ENCODE results near the gene KRT79.

The KRT79 gene

GRCh38 chr12:52838609-52839435, 4.7 kb upstream of the KRT79 start:
- no peak overlapping the region for H3K4me3 ChIP-seq (ENCODE audit: low read depth in 1 of 2, low read length in 2 of 2)
- no peaks in the 10 kb centered on the region for H3K9me3 ChIP-seq (ENCODE audit: control insufficient read depth in 1 of 2, low read length in 2 of 2)
- no peak overlapping the region for H3K27ac ChIP-seq (ENCODE audit: low read length)
- H3K4me1 ChIP-seq (ENCODE audit: control insufficient read depth in 1 of 2, insufficient read depth in 2 of 2, low read length in 2 of 2), result no peaks in the 10 kb centered on the region
- H3K36me3 ChIP-seq (ENCODE audit: control insufficient read depth in 1 of 2, insufficient read depth in 2 of 2, low read length in 2 of 2), result no peaks in the 10 kb centered on the region
- H3K27me3 ChIP-seq (ENCODE audit: low read depth, low read length), result no peaks in the 10 kb centered on the region

- Histone ChIP-seq H3K36me3 (ENCODE audit: control insufficient read depth in 1 of 2, insufficient read depth in 2 of 2, low read length in 2 of 2) (no peaks in the 10 kb centered on the region), H3K4me3 (ENCODE audit: low read depth in 1 of 2, low read length in 2 of 2) (no peak overlapping the region), H3K27me3 (ENCODE audit: low read depth, low read length) (no peaks in the 10 kb centered on the region), H3K4me1 (ENCODE audit: control insufficient read depth in 1 of 2, insufficient read depth in 2 of 2, low read length in 2 of 2) (no peaks in the 10 kb centered on the region), H3K27ac (ENCODE audit: low read length) (no peak overlapping the region), H3K9me3 (ENCODE audit: control insufficient read depth in 1 of 2, low read length in 2 of 2) (no peaks in the 10 kb centered on the region)
These were observed 3.9 kb upstream of the KRT79 start for GRCh38 chr12:52837781-52838608.

- Histone ChIP-seq H3K27me3 (ENCODE audit: low read depth, low read length) (no peaks in the 10 kb centered on the region), H3K4me3 (ENCODE audit: low read depth in 1 of 2, low read length in 2 of 2) (no peak overlapping the region), H3K9me3 (ENCODE audit: control insufficient read depth in 1 of 2, low read length in 2 of 2) (no peaks in the 10 kb centered on the region), H3K27ac (ENCODE audit: low read length) (no peak overlapping the region), H3K4me1 (ENCODE audit: control insufficient read depth in 1 of 2, insufficient read depth in 2 of 2, low read length in 2 of 2) (no peaks in the 10 kb centered on the region), H3K36me3 (ENCODE audit: control insufficient read depth in 1 of 2, insufficient read depth in 2 of 2, low read length in 2 of 2) (no peaks in the 10 kb centered on the region)
These were observed 3.3 kb upstream of the KRT79 start for GRCh38 chr12:52837413-52837741.

- Histone ChIP-seq H3K36me3 (ENCODE audit: control insufficient read depth in 1 of 2, insufficient read depth in 2 of 2, low read length in 2 of 2) (no peaks in the 10 kb centered on the region), H3K9me3 (ENCODE audit: control insufficient read depth in 1 of 2, low read length in 2 of 2) (no peaks in the 10 kb centered on the region), H3K27me3 (ENCODE audit: low read depth, low read length) (no peaks in the 10 kb centered on the region), H3K4me3 (ENCODE audit: low read depth in 1 of 2, low read length in 2 of 2) (no peak overlapping the region), H3K4me1 (ENCODE audit: control insufficient read depth in 1 of 2, insufficient read depth in 2 of 2, low read length in 2 of 2) (no peaks in the 10 kb centered on the region), H3K27ac (ENCODE audit: low read length) (no peak overlapping the region)
These were observed 2.6 kb upstream of the KRT79 start for GRCh38 chr12:52836491-52837412.

GRCh38 chr12:52836042-52836466, 1.9 kb upstream of the KRT79 start:
- H3K9me3 ChIP-seq (ENCODE audit: control insufficient read depth in 1 of 2, low read length in 2 of 2), result no peaks in the 10 kb centered on the region
- H3K4me1 ChIP-seq (ENCODE audit: control insufficient read depth in 1 of 2, insufficient read depth in 2 of 2, low read length in 2 of 2), result no peaks in the 10 kb centered on the region
- H3K36me3 ChIP-seq (ENCODE audit: control insufficient read depth in 1 of 2, insufficient read depth in 2 of 2, low read length in 2 of 2), result no peaks in the 10 kb centered on the region
- H3K27ac ChIP-seq (ENCODE audit: low read length), result no peak overlapping the region
- no peaks in the 10 kb centered on the region for H3K27me3 ChIP-seq (ENCODE audit: low read depth, low read length)
- no peak overlapping the region for H3K4me3 ChIP-seq (ENCODE audit: low read depth in 1 of 2, low read length in 2 of 2)

GRCh38 chr12:52835271-52836041, 1.3 kb upstream of the KRT79 start:
- H3K4me3 ChIP-seq (ENCODE audit: low read depth in 1 of 2, low read length in 2 of 2), result no peak overlapping the region
- no peaks in the 10 kb centered on the region for H3K4me1 ChIP-seq (ENCODE audit: control insufficient read depth in 1 of 2, insufficient read depth in 2 of 2, low read length in 2 of 2)
- H3K27me3 ChIP-seq (ENCODE audit: low read depth, low read length), result no peaks in the 10 kb centered on the region
- no peak overlapping the region for H3K27ac ChIP-seq (ENCODE audit: low read length)
- no peaks in the 10 kb centered on the region for H3K9me3 ChIP-seq (ENCODE audit: control insufficient read depth in 1 of 2, low read length in 2 of 2)
- no peaks in the 10 kb centered on the region for H3K36me3 ChIP-seq (ENCODE audit: control insufficient read depth in 1 of 2, insufficient read depth in 2 of 2, low read length in 2 of 2)

- H3K36me3 ChIP-seq (ENCODE audit: control insufficient read depth in 1 of 2, insufficient read depth in 2 of 2, low read length in 2 of 2), result no peaks in the 10 kb centered on the region
- no peaks in the 10 kb centered on the region for H3K27me3 ChIP-seq (ENCODE audit: low read depth, low read length)
- H3K4me1 ChIP-seq (ENCODE audit: control insufficient read depth in 1 of 2, insufficient read depth in 2 of 2, low read length in 2 of 2), result no peaks in the 10 kb centered on the region
- no peaks in the 10 kb centered on the region for H3K9me3 ChIP-seq (ENCODE audit: control insufficient read depth in 1 of 2, low read length in 2 of 2)
- H3K27ac ChIP-seq (ENCODE audit: low read length), result no peak overlapping the region
- H3K4me3 ChIP-seq (ENCODE audit: low read depth in 1 of 2, low read length in 2 of 2), result no peak overlapping the region
These were observed 553 bp upstream of the KRT79 start for GRCh38 chr12:52834727-52835001.

- Histone ChIP-seq H3K27ac (ENCODE audit: low read length) (no peak overlapping the region), H3K36me3 (ENCODE audit: control insufficient read depth in 1 of 2, insufficient read depth in 2 of 2, low read length in 2 of 2) (no peaks in the 10 kb centered on the region), H3K4me1 (ENCODE audit: control insufficient read depth in 1 of 2, insufficient read depth in 2 of 2, low read length in 2 of 2) (no peaks in the 10 kb centered on the region), H3K27me3 (ENCODE audit: low read depth, low read length) (no peaks in the 10 kb centered on the region), H3K4me3 (ENCODE audit: low read depth in 1 of 2, low read length in 2 of 2) (no peak overlapping the region), H3K9me3 (ENCODE audit: control insufficient read depth in 1 of 2, low read length in 2 of 2) (no peaks in the 10 kb centered on the region)
These were observed 866 bp downstream of the KRT79 start for GRCh38 chr12:52832985-52833905.

- Histone ChIP-seq H3K4me1 (ENCODE audit: control insufficient read depth in 1 of 2, insufficient read depth in 2 of 2, low read length in 2 of 2) (no peaks in the 10 kb centered on the region), H3K4me3 (ENCODE audit: low read depth in 1 of 2, low read length in 2 of 2) (no peak overlapping the region), H3K36me3 (ENCODE audit: control insufficient read depth in 1 of 2, insufficient read depth in 2 of 2, low read length in 2 of 2) (no peaks in the 10 kb centered on the region), H3K27me3 (ENCODE audit: low read depth, low read length) (no peaks in the 10 kb centered on the region), H3K27ac (ENCODE audit: low read length) (no peak overlapping the region), H3K9me3 (ENCODE audit: control insufficient read depth in 1 of 2, low read length in 2 of 2) (no peaks in the 10 kb centered on the region)
These were observed 1.7 kb downstream of the KRT79 start for GRCh38 chr12:52832451-52832850.

- H3K4me3 ChIP-seq (ENCODE audit: low read depth in 1 of 2, low read length in 2 of 2), result no peak overlapping the region
- no peaks in the 10 kb centered on the region for H3K27me3 ChIP-seq (ENCODE audit: low read depth, low read length)
- no peaks in the 10 kb centered on the region for H3K36me3 ChIP-seq (ENCODE audit: control insufficient read depth in 1 of 2, insufficient read depth in 2 of 2, low read length in 2 of 2)
- no peaks in the 10 kb centered on the region for H3K9me3 ChIP-seq (ENCODE audit: control insufficient read depth in 1 of 2, low read length in 2 of 2)
- H3K27ac ChIP-seq (ENCODE audit: low read length), result no peak overlapping the region
- H3K4me1 ChIP-seq (ENCODE audit: control insufficient read depth in 1 of 2, insufficient read depth in 2 of 2, low read length in 2 of 2), result no peaks in the 10 kb centered on the region
These were observed 2.9 kb downstream of the KRT79 start for GRCh38 chr12:52831251-52831650.

Measured in muscle layer of duodenum (tissue), 2 donors.